Endothelial cell of umbilical vein (primary cell): ENCODE measurements around the gene CDK6.

Experiments used
- CTCF ChIP-seq, 2 donors: IDR thresholded peaks; 1 replicate in 1 of 2; 2 replicates in 1 of 2; pipeline ENCODE4 v1.5.1; 2011; ENCODE audit warnings: low read length in 2 of 2, mild to moderate bottlenecking in 2 of 2, moderate library complexity in 2 of 2, control low read depth in 1 of 2, inconsistent platforms in 1 of 2, low read depth in 1 of 2; ENCODE audit not compliant: insufficient read depth in 1 of 2; ENCODE audit errors: extremely low read depth in 1 of 2
- EZH2 ChIP-seq: IDR thresholded peaks from 2 replicates; pipeline ENCODE4 v1.6.1; 2012; ENCODE audit warnings: borderline replicate concordance, low read depth, mild to moderate bottlenecking, moderate library complexity, low read length, inconsistent platforms; ENCODE audit not compliant: severe bottlenecking
- FOS ChIP-seq: IDR thresholded peaks from 2 replicates; pipeline ENCODE4 v1.6.1; 2011; ENCODE audit warnings: mild to moderate bottlenecking, low read length, moderate library complexity, borderline replicate concordance; ENCODE audit not compliant: insufficient read depth
- GATA2 ChIP-seq: IDR thresholded peaks from 2 replicates; pipeline ENCODE4 v1.7.0; 2011; ENCODE audit warnings: low read depth, mild to moderate bottlenecking, moderate library complexity, mixed read lengths, low read length; ENCODE audit not compliant: insufficient read length, insufficient read depth
- JUN ChIP-seq: IDR thresholded peaks from 2 replicates; pipeline ENCODE4 v1.6.1; 2011; ENCODE audit warnings: borderline replicate concordance, low read depth; ENCODE audit not compliant: insufficient read length, insufficient read depth
- POLR2A ChIP-seq: IDR thresholded peaks from 2 replicates; pipeline ENCODE4 v1.6.1; 2012; ENCODE audit warnings: low read depth, mild to moderate bottlenecking, control low read depth, low read length
- POLR2AphosphoS5 ChIP-seq: IDR thresholded peaks from 2 replicates; pipeline ENCODE4 v1.6.1; 2012; ENCODE audit warnings: low read depth, mild to moderate bottlenecking, control low read depth, low read length, moderate library complexity; ENCODE audit not compliant: insufficient read depth

GRCh38 chr7:92782855-92783254, 53.5 kb downstream of the CDK6 start:
- TF ChIP-seq POLR2AphosphoS5, result no peak
- no peak for TF ChIP-seq POLR2A
- TF ChIP-seq CTCF (IDR thresholded peaks at IDR 0.05; ENCODE audit: extremely low read depth in 1 of 2, insufficient read depth in 1 of 2, low read depth in 1 of 2, low read length in 2 of 2), result no peak
- no peak for TF ChIP-seq JUN
- TF ChIP-seq FOS, result no peak
- TF ChIP-seq EZH2, result no peak
- no peak for TF ChIP-seq GATA2
